BLaER1 (cell line): ENCODE data around the gene CERT1.
"Not testable (repeated sequence)": the region's sequence is repeated elsewhere in the genome, so short reads cannot be mapped to it uniquely, and the experiment has no call there.

ENCODE experiments used
- H3K27ac ChIP-seq: shearing (Covaris generic); formaldehyde crosslinking; 2 replicates; pipeline ENCODE4 v1.8.1; 2022
- H3K27me3 ChIP-seq: shearing (Covaris generic); formaldehyde crosslinking; 2 replicates; pipeline ENCODE4 v1.8.1; 2022
- H3K36me3 ChIP-seq: shearing (Covaris generic); formaldehyde crosslinking; 2 replicates; pipeline ENCODE4 v1.8.1; 2022
- H3K4me1 ChIP-seq: shearing (Covaris generic); formaldehyde crosslinking; 2 replicates; pipeline ENCODE4 v1.8.1; 2022
- H3K4me2 ChIP-seq: shearing (Covaris generic); formaldehyde crosslinking; 2 replicates; pipeline ENCODE4 v1.8.1; 2022
- H3K4me3 ChIP-seq: shearing (Covaris generic); formaldehyde crosslinking; 2 replicates; pipeline ENCODE4 v1.8.1; 2022
- H3K9ac ChIP-seq: shearing (Covaris generic); formaldehyde crosslinking; 2 replicates; pipeline ENCODE4 v1.8.1; 2022
- H3K9me3 ChIP-seq: shearing (Covaris generic); formaldehyde crosslinking; 2 replicates; pipeline ENCODE4 v1.8.1; 2022
- H4K20me1 ChIP-seq: shearing (Covaris generic); formaldehyde crosslinking; 2 replicates; pipeline ENCODE4 v1.8.1; 2022
- Cebpa-rat ChIP-seq: shearing (Covaris generic); IDR thresholded peaks from 2 replicates; pipeline ENCODE4 v1.8.1; 2022

The CERT1 gene

DNA sequence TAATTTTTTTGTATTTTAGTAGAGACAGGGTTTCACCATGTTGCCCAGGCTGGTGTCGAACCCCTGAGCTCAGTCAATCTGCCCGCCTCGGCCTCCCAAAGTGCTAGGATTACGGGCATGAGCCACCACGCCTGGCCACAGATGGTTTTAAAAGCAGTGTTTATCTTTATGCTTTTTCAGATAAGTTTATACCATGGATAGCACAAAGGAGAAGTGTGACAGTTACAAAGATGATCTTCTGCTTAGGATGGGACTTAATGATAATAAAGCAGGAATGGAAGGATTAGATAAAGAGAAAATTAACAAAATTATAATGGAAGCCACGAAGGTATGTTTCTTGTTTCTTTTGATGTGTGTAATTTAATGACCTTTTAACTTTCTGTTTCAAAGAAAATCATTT lies 35.4 kb upstream of the CERT1 start:
- Histone ChIP-seq H3K4me2 (no peak overlapping the region), H3K36me3 (peaks cover 27% of the 10 kb centered on the region), H3K9ac (no peak overlapping the region), H3K27ac (no peak overlapping the region), H3K4me1 (no peaks in the 10 kb centered on the region), H3K9me3 (no peaks in the 10 kb centered on the region), H3K27me3 (no peaks in the 10 kb centered on the region), H3K4me3 (no peak overlapping the region), H4K20me1 (peaks cover 25% of the 10 kb centered on the region; the same call in 1 of the 2 replicates)
- TF ChIP-seq Cebpa-rat = no peak

DNA sequence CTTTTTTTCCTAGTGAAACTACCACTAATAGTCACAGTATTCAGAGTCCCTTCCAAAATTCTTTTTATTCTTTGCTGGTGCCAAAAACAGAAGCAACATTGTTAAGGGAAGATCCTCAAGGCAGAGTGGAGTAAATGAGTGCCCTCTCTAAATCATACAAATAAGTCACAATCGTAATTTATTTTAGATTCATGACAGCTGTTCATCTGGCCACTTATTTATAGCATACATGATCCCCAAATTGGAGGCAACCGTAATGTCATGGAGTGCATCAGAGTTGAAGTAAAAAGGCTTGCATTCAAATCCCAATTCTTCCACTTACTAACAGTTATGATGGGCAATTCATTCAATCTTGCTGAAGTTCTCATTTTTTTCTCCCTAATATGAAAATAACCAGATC lies 33.7 kb upstream of the CERT1 start:
- TF ChIP-seq Cebpa-rat = no peak
- Histone ChIP-seq H3K36me3 (peaks cover 31% of the 10 kb centered on the region), H3K4me1 (no peaks in the 10 kb centered on the region), H3K4me2 (no peak overlapping the region), H3K4me3 (no peak overlapping the region), H3K27ac (no peak overlapping the region), H3K27me3 (no peaks in the 10 kb centered on the region), H4K20me1 (peaks cover 25% of the 10 kb centered on the region; the same call in 1 of the 2 replicates), H3K9ac (no peak overlapping the region), H3K9me3 (no peaks in the 10 kb centered on the region)

DNA sequence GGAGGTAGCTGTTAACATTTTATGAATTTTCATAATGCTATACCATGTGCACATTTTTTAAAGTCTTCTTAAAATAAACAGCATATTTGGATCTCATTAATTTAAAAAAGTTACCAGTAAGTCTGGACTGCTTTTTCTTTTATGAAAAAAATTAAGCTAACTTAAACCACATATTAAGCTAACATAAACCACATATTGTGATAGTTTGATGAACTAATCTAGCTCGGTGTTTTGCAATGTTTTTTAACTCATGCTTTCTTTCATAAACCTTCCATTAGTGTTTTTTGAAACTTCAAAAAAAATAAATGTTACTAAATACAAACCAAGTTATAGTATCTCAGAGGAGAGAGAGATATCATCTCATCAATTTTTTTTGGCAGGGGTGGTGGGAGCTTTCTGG lies 26.8 kb upstream of the CERT1 start:
- Histone ChIP-seq H3K27ac (no peak overlapping the region), H3K36me3 (peaks cover 49% of the 10 kb centered on the region), H4K20me1 (peaks cover 32% of the 10 kb centered on the region), H3K4me2 (no peak overlapping the region), H3K4me1 (peaks cover 7% of the 10 kb centered on the region; the same call in 1 of the 2 replicates), H3K27me3 (no peaks in the 10 kb centered on the region), H3K4me3 (no peak overlapping the region), H3K9me3 (peaks cover 23% of the 10 kb centered on the region), H3K9ac (no peak overlapping the region)
- TF ChIP-seq Cebpa-rat = no peak

DNA sequence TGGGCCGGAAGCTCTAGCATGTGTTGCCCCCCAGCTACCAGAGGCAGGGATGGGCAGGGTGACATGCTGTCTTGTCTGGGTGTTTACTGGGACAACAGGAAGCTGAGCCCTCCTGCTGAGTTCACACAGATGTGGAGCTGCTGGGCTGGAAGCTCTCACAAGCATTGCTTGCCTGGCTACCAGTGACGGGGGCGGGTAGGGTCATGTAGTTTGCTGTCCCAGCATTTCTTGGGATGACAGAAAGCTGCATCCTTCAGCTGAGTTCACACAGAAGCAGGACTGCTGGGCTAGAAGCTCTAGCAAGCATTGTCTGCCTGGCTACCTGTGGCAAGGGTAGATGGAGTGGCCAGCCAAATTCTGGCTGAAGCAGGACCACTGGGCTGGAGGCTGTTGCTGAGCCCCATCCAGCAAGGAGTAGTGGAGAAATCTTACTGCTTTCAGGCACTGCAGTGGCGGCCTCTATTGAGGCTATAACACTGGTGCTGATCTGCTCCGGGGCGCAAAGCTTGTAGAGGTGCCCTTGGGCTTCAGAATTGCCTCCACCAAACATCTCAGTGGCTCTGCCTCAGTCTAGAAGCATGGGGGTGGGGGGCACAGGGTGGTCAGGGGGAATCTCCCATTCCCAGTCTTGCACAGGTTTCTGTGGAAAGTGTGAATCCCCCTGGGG lies 25.4 kb upstream of the CERT1 start:
- Histone ChIP-seq H3K36me3 (peaks cover 57% of the 10 kb centered on the region), H3K4me1 (peaks cover 7% of the 10 kb centered on the region; the same call in 1 of the 2 replicates), H4K20me1 (peaks cover 32% of the 10 kb centered on the region), H3K27me3 (no peaks in the 10 kb centered on the region), H3K9me3 (peaks cover 37% of the 10 kb centered on the region), H3K4me3 (no peak overlapping the region), H3K9ac (no peak overlapping the region), H3K27ac (no peak overlapping the region), H3K4me2 (no peak overlapping the region)
- TF ChIP-seq Cebpa-rat = no peak

DNA sequence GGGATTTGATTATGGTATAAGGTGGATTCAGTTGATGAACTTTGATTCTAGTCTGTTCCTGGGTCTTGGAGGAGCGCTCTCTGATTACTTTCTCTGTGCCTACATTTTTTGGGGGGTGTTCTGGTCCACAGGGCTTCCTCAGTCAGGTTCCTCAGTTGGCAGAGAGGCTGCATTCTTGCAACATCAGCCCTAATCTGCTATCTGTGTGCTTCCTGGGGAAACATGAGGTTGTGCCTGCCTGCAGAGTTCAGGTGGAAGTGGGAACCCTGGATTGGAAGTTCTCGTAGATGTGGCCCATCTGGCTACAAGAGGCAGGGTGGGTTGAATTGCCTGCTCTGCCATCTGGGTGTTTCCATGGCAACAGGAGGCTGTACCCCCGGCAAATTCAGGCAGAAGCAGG lies 24.7 kb upstream of the CERT1 start:
- no peaks in the 10 kb centered on the region for H3K27me3 ChIP-seq
- H3K9me3 ChIP-seq = peaks cover 42% of the 10 kb centered on the region
- peaks cover 7% of the 10 kb centered on the region; the same call in 1 of the 2 replicates for H3K4me1 ChIP-seq
- H4K20me1 ChIP-seq = peaks cover 32% of the 10 kb centered on the region
- H3K27ac ChIP-seq = no peak overlapping the region
- TF ChIP-seq Cebpa-rat = no peak
- no peak overlapping the region for H3K9ac ChIP-seq
- peaks cover 63% of the 10 kb centered on the region for H3K36me3 ChIP-seq
- no peak overlapping the region for H3K4me3 ChIP-seq
- no peak overlapping the region for H3K4me2 ChIP-seq

DNA sequence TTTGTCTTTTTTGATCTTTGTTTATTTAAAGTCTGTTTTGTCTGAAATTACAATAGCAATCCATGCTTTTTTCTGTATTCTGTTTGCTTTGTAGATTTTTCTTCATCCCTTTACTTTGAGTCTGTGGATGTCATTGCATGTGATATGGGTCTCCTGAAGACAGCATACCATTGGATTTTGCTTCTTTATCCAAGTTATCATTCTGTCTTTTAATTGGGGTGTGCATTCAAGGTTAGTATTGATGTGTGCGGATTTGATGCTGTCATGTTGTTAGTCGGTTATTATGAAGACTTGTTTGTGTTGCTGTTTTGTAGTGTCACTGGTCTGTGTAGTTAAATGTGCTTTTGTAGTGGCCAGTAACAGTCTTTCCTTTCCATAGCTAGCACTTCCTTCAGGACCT lies 23.3 kb upstream of the CERT1 start:
- Histone ChIP-seq H3K4me1 (peaks cover 7% of the 10 kb centered on the region; the same call in 1 of the 2 replicates), H3K4me3 (no peak overlapping the region), H3K27ac (no peak overlapping the region), H3K27me3 (no peaks in the 10 kb centered on the region), H3K9me3 (peaks cover 42% of the 10 kb centered on the region), H3K4me2 (no peak overlapping the region), H3K9ac (no peak overlapping the region), H3K36me3 (peaks cover 56% of the 10 kb centered on the region), H4K20me1 (peaks cover 32% of the 10 kb centered on the region)
- TF ChIP-seq Cebpa-rat = no peak

DNA sequence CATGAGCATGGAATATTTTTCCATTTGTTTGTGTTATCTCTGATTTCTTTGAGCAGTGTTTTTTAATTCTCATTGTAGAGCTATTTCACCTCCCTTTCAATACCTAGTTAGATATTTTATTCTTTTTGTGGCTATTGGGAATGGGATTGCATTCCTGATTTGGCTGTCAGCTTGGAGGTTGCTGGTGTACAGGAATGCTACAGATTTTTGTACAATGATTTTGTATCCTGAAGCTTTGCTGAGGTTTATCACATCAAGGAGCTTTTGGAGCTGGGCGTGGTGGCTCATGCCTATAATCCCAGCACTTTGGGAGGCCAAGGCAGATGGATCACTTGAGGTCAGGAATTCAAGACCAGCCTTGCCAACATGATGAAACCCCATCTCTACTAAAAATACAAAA lies 22.3 kb upstream of the CERT1 start:
- H3K9me3 ChIP-seq = peaks cover 42% of the 10 kb centered on the region
- H3K4me3 ChIP-seq, H3K27ac ChIP-seq, H3K4me1 ChIP-seq, H3K4me2 ChIP-seq, H3K27me3 ChIP-seq, H3K9ac ChIP-seq: not testable (repeated sequence)
- H3K36me3 ChIP-seq = peaks cover 58% of the 10 kb centered on the region
- H4K20me1 ChIP-seq = peaks cover 28% of the 10 kb centered on the region

DNA sequence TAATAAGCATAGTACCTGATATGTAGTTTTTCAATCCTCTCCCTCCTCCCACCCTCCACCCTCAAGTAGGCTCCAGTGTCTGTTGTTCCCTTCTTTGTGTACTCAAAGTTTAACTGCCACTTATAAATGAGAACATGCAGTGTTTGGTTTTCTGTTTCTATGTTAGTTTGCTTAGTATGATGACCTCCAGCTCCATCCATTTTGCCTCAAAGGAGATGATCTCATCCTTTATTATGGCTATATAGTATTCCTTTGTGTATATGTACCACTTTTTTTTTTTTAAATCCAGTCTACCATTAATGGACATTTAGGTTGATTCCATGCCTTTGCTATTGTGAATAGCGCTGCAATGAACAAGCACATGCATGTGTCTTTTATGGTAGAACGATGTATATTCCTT lies 20.8 kb upstream of the CERT1 start:
- TF ChIP-seq Cebpa-rat = no peak
- peaks cover 42% of the 10 kb centered on the region for H3K9me3 ChIP-seq
- peaks cover 7% of the 10 kb centered on the region; the same call in 1 of the 2 replicates for H3K4me1 ChIP-seq
- H3K27ac ChIP-seq = no peak overlapping the region
- no peak overlapping the region for H3K4me3 ChIP-seq
- peaks cover 23% of the 10 kb centered on the region for H4K20me1 ChIP-seq
- no peaks in the 10 kb centered on the region for H3K27me3 ChIP-seq
- no peak overlapping the region for H3K4me2 ChIP-seq
- H3K36me3 ChIP-seq = peaks cover 57% of the 10 kb centered on the region
- H3K9ac ChIP-seq = no peak overlapping the region

DNA sequence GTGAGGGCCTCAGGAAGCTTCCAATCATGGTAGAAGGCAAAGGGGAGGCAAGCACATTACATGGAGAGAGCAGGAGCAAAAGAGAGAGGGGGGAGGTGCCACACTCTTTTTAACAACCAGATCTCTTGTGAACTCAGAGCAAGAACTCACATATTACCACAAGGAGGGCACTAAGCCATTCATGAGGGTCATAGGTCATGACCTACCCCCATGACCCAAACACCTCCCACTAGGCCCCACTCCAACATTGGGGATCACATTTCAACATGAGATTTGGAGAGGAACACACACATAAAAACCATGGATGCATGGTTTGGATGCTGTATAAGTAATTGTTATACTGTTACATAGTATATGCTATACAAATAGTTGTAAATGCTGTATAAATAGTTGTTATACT lies 17.8 kb upstream of the CERT1 start:
- peaks cover 29% of the 10 kb centered on the region for H3K9me3 ChIP-seq
- H3K4me3 ChIP-seq = no peak overlapping the region
- no peak overlapping the region for H3K4me2 ChIP-seq
- peaks cover 31% of the 10 kb centered on the region for H3K36me3 ChIP-seq
- H3K4me1 ChIP-seq = 0 out of 2 replicates have a peak, but pooled peaks cover 6% of the 10 kb centered on the region
- TF ChIP-seq Cebpa-rat = no peak
- H3K27ac ChIP-seq = no peak overlapping the region
- peaks cover 18% of the 10 kb centered on the region; the same call in 1 of the 2 replicates for H4K20me1 ChIP-seq
- H3K9ac ChIP-seq = no peak overlapping the region
- no peaks in the 10 kb centered on the region for H3K27me3 ChIP-seq

DNA sequence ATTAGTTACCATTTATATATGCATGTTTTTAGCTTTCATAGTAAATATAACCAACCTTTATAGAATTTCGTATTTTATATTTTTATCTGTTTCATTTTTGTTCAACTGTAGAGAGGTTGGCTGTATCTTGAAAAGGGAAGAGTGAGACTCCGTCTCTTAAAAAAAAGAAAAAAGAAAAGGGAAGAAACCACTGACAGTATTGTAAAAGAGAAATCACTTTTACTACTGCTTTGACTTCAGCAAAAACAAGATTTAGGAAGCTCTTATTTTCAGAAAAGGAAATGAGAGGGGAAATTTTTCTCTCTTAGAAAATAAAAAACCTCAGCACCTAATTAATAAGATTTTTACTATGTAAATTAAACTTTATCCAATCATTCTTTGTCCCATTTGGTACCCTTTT lies 14.6 kb upstream of the CERT1 start:
- no peak overlapping the region for H3K9ac ChIP-seq
- peaks cover 13% of the 10 kb centered on the region for H3K9me3 ChIP-seq
- TF ChIP-seq Cebpa-rat = no peak

More for the DNA sequence above, 14.6 kb upstream of the CERT1 start:
- H3K4me2 ChIP-seq = no peak overlapping the region
- H3K36me3 ChIP-seq = peaks cover 17% of the 10 kb centered on the region
- H3K27ac ChIP-seq = no peak overlapping the region
- H3K4me3 ChIP-seq = no peak overlapping the region
- 0 out of 2 replicates have a peak, but pooled peaks cover 6% of the 10 kb centered on the region for H3K4me1 ChIP-seq
- H4K20me1 ChIP-seq = peaks cover 20% of the 10 kb centered on the region; the same call in 1 of the 2 replicates
- H3K27me3 ChIP-seq = no peaks in the 10 kb centered on the region
